HG02678 (cell line): ENCODE measurements around the gene FUT8.

Experiments used
- ATAC-seq: cut with Tn5 transposase; IDR thresholded peaks from one replicate; pipeline ENCODE4 v1.9.1; 2021; ENCODE audit warnings: mild to moderate bottlenecking, moderate library complexity; ENCODE audit not compliant: unreplicated experiment

FUT8 gene

GRCh38 chr14:65550779-65551643, 138.5 kb downstream of the FUT8 start:
- ATAC-seq = no peak

GRCh38 chr14:65552724-65553123, 140.2 kb downstream of the FUT8 start:
- ATAC-seq = no peak

GRCh38 chr14:65554837-65555236, 142.3 kb downstream of the FUT8 start:
- no peak for ATAC-seq

- no peak for ATAC-seq
Measured at GRCh38 chr14:65555358-65555757, 142.8 kb downstream of the FUT8 start.

GRCh38 chr14:65558363-65558762, 145.8 kb downstream of the FUT8 start:
- ATAC-seq = no peak

GRCh38 chr14:65560340-65561027, 148.0 kb downstream of the FUT8 start:
- ATAC-seq = no peak

GRCh38 chr14:65564370-65564769, 151.8 kb downstream of the FUT8 start:
- no peak for ATAC-seq

GRCh38 chr14:65565948-65566347, 153.4 kb downstream of the FUT8 start:
- no peak for ATAC-seq

GRCh38 chr14:65566820-65567522, 154.4 kb downstream of the FUT8 start:
- ATAC-seq = no peak

GRCh38 chr14:65574611-65575010, 162.1 kb downstream of the FUT8 start:
- ATAC-seq = no peak

- no peak for ATAC-seq
Measured at GRCh38 chr14:65575389-65575788, 162.9 kb downstream of the FUT8 start.

- ATAC-seq = no peak
Measured at GRCh38 chr14:65580973-65581372, 168.4 kb downstream of the FUT8 start.

- ATAC-seq = no peak
Measured at GRCh38 chr14:65581378-65581777, 168.8 kb downstream of the FUT8 start.

GRCh38 chr14:65581799-65582198, 169.3 kb downstream of the FUT8 start:
- no peak for ATAC-seq

GRCh38 chr14:65585216-65585615, 172.7 kb downstream of the FUT8 start:
- no peak for ATAC-seq

GRCh38 chr14:65588426-65589140, 176.1 kb downstream of the FUT8 start:
- ATAC-seq = no peak

- no peak for ATAC-seq
Measured at GRCh38 chr14:65594153-65594881, 181.8 kb downstream of the FUT8 start.

- ATAC-seq = no peak
Measured at GRCh38 chr14:65594882-65595237, 182.3 kb downstream of the FUT8 start.

GRCh38 chr14:65599375-65599774, 186.8 kb downstream of the FUT8 start:
- no peak for ATAC-seq

- ATAC-seq = no peak
Measured at GRCh38 chr14:65600742-65601141, 188.2 kb downstream of the FUT8 start.
